SK-N-SH (cell line): ENCODE measurements around the gene CSHL1. TPM values are rescaled to one million over a fixed set of nuclear protein-coding genes. Genes with fewer than 3 reads are reported as not detected.

Experiments used
- CTCF ChIA-PET: fragments of 300-600, 350-600 bp; formaldehyde crosslinking; extraction: SDS; loops from one replicate; lab custom pipeline; 2021; lab: Yijun Ruan, JAX
- POLR2A ChIA-PET: fragments of 350-600 bp; sonication (Branson Sonifier 250); formaldehyde crosslinking; extraction: SDS; loops from one replicate; lab custom pipeline; 2020; ENCODE audit warnings: antibody characterized with exemption, inconsistent platforms; lab: Yijun Ruan, JAX
- DNase-seq: peaks from one replicate; pipeline ENCODE4 v3.0.0; 2012
- H2AFZ ChIP-seq: fragments of 200-600 bp; sonication (generic); 2 replicates; pipeline ENCODE4 v1.8.1; 2016; ENCODE audit warnings: antibody characterized with exemption, mild to moderate bottlenecking, low read depth
- H3F3A ChIP-seq: fragments of 200-600 bp; sonication (generic); replicated peaks from 2 replicates; pipeline ENCODE3; 2016; ENCODE audit warnings: antibody characterized with exemption, mild to moderate bottlenecking; ENCODE audit not compliant: insufficient read depth
- H3K27ac ChIP-seq, 2 experiments: fragments of 200-500 bp in 1 of 2; fragments of 200-600 bp in 1 of 2; sonication (Bioruptor generic) in 1 of 2; sonication (generic), shearing (Covaris generic) in 1 of 2; 2 replicates each; pipeline versions ENCODE4 v1.5.1 to v1.6.1; 2014 to 2016; ENCODE audit warnings: low read depth in 2 of 2, inconsistent platforms in 1 of 2, low read length in 1 of 2, mild to moderate bottlenecking in 1 of 2, mixed read lengths in 1 of 2
- H3K27me3 ChIP-seq: fragments of 200-600 bp; sonication (generic), shearing (Covaris generic); 2 replicates; pipeline ENCODE4 v1.6.1; 2016; ENCODE audit warnings: mixed run types; ENCODE audit not compliant: insufficient read depth
- H3K36me3 ChIP-seq, 2 experiments: fragments of 200-500 bp in 1 of 2; fragments of 200-600 bp in 1 of 2; sonication (Bioruptor generic) in 1 of 2; sonication (generic) in 1 of 2; replicated peaks in 1 of 2; 2 replicates each; pipeline versions ENCODE3 to v1.5.1; 2014 to 2016; ENCODE audit warnings: low read length in 1 of 2, mild to moderate bottlenecking in 1 of 2; ENCODE audit not compliant: insufficient read depth in 2 of 2, control insufficient read depth in 1 of 2
- H3K4me1 ChIP-seq, 2 experiments: fragments of 200-500 bp in 1 of 2; fragments of 200-600 bp in 1 of 2; sonication (Bioruptor generic) in 1 of 2; sonication (generic), shearing (Covaris generic) in 1 of 2; 2 replicates each; pipeline versions ENCODE4 v1.5.1 to v1.6.1; 2014 to 2016; ENCODE audit warnings: low read depth in 1 of 2, low read length in 1 of 2, mixed run types in 1 of 2; ENCODE audit not compliant: insufficient read depth in 2 of 2, control insufficient read depth in 1 of 2
- H3K4me2 ChIP-seq: fragments of 200-600 bp; sonication (generic), shearing (Covaris generic); 2 replicates; pipeline ENCODE4 v1.6.1; 2017; ENCODE audit warnings: mixed run types
- H3K4me3 ChIP-seq, 2 experiments: fragments of 200-500 bp in 1 of 2; fragments of 200-600 bp in 1 of 2; sonication (Bioruptor generic) in 1 of 2; sonication (generic), shearing (Covaris generic) in 1 of 2; 2 replicates each; pipeline versions ENCODE4 v1.5.1 to v1.8.1; 2014 to 2016; ENCODE audit warnings: low read depth in 2 of 2, inconsistent platforms in 1 of 2, low read length in 1 of 2, mild to moderate bottlenecking in 1 of 2, mixed read lengths in 1 of 2, moderate library complexity in 1 of 2
- H3K79me2 ChIP-seq: fragments of 200-600 bp; sonication (generic); 2 replicates; pipeline ENCODE4 v1.8.1; 2017; ENCODE audit warnings: mild to moderate bottlenecking; ENCODE audit not compliant: insufficient read depth
- H3K9ac ChIP-seq: fragments of 200-600 bp; sonication (generic); 2 replicates; pipeline ENCODE4 v1.6.1; 2017; ENCODE audit warnings: mixed run types
- H3K9me2 ChIP-seq: fragments of 200-600 bp; sonication (generic); 2 replicates; pipeline ENCODE4 v1.6.1; 2017; ENCODE audit warnings: mixed run types
- H3K9me3 ChIP-seq: fragments of 200-600 bp; sonication (generic); 2 replicates; pipeline ENCODE4 v1.6.1; 2017; ENCODE audit warnings: mixed run types, mild to moderate bottlenecking, moderate library complexity
- H4K20me1 ChIP-seq: fragments of 200-600 bp; sonication (generic); 2 replicates; pipeline ENCODE4 v1.6.1; 2017; ENCODE audit warnings: mild to moderate bottlenecking, mixed run types; ENCODE audit not compliant: insufficient read depth
- CHD2 ChIP-seq: fragments of 150-350 bp; IDR thresholded peaks from 2 replicates; pipeline ENCODE4 v1.6.1; 2018; ENCODE audit warnings: low read length; ENCODE audit not compliant: partially characterized antibody
- EP300 ChIP-seq, 2 experiments: IDR thresholded peaks; 2 replicates each; pipeline versions ENCODE4 v1.4.0 to v1.6.1; 2012; ENCODE audit warnings: borderline replicate concordance in 1 of 2, low read depth in 1 of 2, low read length in 1 of 2
- FOSL2 ChIP-seq: IDR thresholded peaks from 2 replicates; pipeline ENCODE4 v1.4.0; 2012; ENCODE audit warnings: low read depth, mild to moderate bottlenecking, moderate library complexity, borderline replicate concordance
- GATA2 ChIP-seq: sonication (generic); formaldehyde crosslinking; IDR thresholded peaks from 2 replicates; pipeline ENCODE4 v1.5.0; 2020; ENCODE audit warnings: mild to moderate bottlenecking, missing genetic modification reagents
- JUND ChIP-seq: IDR thresholded peaks from 2 replicates; pipeline ENCODE4 v1.4.0; 2012
- MAX ChIP-seq: IDR thresholded peaks from 2 replicates; pipeline ENCODE4 v1.4.0; 2012; ENCODE audit warnings: low read depth
- MEF2A ChIP-seq: IDR thresholded peaks from 2 replicates; pipeline ENCODE4 v1.4.0; 2012; ENCODE audit warnings: low read depth, borderline replicate concordance
- NFIC ChIP-seq: IDR thresholded peaks from 2 replicates; pipeline ENCODE4 v1.4.0; 2012; ENCODE audit warnings: borderline replicate concordance
- NRF1 ChIP-seq: IDR thresholded peaks from 2 replicates; pipeline ENCODE4 v1.6.1; 2012; ENCODE audit warnings: low read depth, mild to moderate bottlenecking, low read length
- RFX5 ChIP-seq: IDR thresholded peaks from 2 replicates; pipeline ENCODE4 v1.6.1; 2012; ENCODE audit warnings: mild to moderate bottlenecking, improper control_type of control experiment, low read length
- SIN3A ChIP-seq: IDR thresholded peaks from 2 replicates; pipeline ENCODE4 v1.6.1; 2012; ENCODE audit warnings: low read depth, mild to moderate bottlenecking, low read length, moderate library complexity, borderline replicate concordance
- TCF12 ChIP-seq: IDR thresholded peaks from 2 replicates; pipeline ENCODE4 v1.4.0; 2012
- TEAD4 ChIP-seq: IDR thresholded peaks from 2 replicates; pipeline ENCODE4 v1.4.0; 2012; ENCODE audit warnings: mild to moderate bottlenecking, borderline replicate concordance; ENCODE audit not compliant: insufficient read depth
- USF1 ChIP-seq: IDR thresholded peaks from 2 replicates; pipeline ENCODE4 v1.4.0; 2012; ENCODE audit warnings: low read depth, borderline replicate concordance
- USF2 ChIP-seq: fragments of 150-350 bp; IDR thresholded peaks from 2 replicates; pipeline ENCODE4 v1.6.1; 2017; ENCODE audit warnings: antibody characterized with exemption, low read length, low read depth, borderline replicate concordance
- WGBS: methylation state at CpG from one replicate; pipeline ENCODE4 v1.1.6; 2017; ENCODE audit warnings: low lambda C conversion rate; 5-methylcytosine and 5-hydroxymethylcytosine counted together
- polyA plus RNA-seq, 3 experiments: library from polyadenylated mRNA; depleted of rRNA; stranded (reverse); fragments of >200 nt; gene quantifications; 2 replicates each; pipeline ENCODE4 v1.2.3, GENCODE V29; 2012
- TF ChIP-seq, protein P1 (sequence below): IDR thresholded peaks from 2 replicates; pipeline ENCODE4 v1.6.1; 2012; ENCODE audit warnings: mild to moderate bottlenecking, low read depth, low read length, moderate library complexity

Gene CSHL1
- polyA plus RNA-seq, 1 of the 3 experiments (the other 2 are of a cell fraction): not detected

DNA sequence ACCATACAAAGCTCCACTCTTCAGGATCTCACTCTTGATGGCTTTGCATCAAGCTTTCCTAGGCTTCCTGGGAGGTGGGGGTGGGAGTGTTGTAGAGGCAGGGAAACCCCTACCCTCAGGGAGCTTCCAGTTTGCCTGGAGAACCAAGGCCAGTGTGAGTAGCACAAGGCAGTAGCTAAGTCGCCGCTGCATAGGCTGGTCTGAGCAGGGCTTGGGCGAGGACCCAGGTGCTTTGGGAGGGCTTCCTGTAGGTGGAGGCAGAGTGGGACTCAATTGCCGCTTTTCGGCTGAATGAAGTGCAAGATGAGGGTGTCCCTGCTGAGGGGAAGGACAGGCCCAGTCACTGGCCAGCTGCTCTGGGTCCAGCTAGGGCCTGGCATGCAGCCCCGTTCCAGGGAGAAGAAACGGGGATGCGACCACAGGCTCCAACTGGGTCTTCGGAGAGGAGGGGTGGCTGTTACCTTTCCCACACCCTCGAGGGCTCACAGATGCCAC lies 17.2 kb upstream of the CSHL1 start:
- Histone ChIP-seq H3K4me3 (no peak overlapping the region), H3K27me3 (no peaks in the 10 kb centered on the region), H3K79me2 (no peaks in the 10 kb centered on the region), H2AFZ (no peak overlapping the region)
- peak; percentile 9 for DNase-seq
- TF ChIP-seq JUND (no peak), CHD2 (no peak), TCF12 (no peak), GATA2 (CRISPR knock-in tag) (no peak), USF1 (no peak), NRF1 (no peak), SIN3A (no peak), RFX5 (no peak), NFIC (no peak), MAX (no peak), TEAD4 (no peak), EP300 (IDR thresholded peaks at IDR 0.05; ENCODE audit: borderline replicate concordance in 1 of 2, low read depth in 1 of 2, low read length in 1 of 2) (no peak), USF2 (no peak), FOSL2 (no peak), MEF2A (no peak)
- TF ChIP-seq, protein P1, sequence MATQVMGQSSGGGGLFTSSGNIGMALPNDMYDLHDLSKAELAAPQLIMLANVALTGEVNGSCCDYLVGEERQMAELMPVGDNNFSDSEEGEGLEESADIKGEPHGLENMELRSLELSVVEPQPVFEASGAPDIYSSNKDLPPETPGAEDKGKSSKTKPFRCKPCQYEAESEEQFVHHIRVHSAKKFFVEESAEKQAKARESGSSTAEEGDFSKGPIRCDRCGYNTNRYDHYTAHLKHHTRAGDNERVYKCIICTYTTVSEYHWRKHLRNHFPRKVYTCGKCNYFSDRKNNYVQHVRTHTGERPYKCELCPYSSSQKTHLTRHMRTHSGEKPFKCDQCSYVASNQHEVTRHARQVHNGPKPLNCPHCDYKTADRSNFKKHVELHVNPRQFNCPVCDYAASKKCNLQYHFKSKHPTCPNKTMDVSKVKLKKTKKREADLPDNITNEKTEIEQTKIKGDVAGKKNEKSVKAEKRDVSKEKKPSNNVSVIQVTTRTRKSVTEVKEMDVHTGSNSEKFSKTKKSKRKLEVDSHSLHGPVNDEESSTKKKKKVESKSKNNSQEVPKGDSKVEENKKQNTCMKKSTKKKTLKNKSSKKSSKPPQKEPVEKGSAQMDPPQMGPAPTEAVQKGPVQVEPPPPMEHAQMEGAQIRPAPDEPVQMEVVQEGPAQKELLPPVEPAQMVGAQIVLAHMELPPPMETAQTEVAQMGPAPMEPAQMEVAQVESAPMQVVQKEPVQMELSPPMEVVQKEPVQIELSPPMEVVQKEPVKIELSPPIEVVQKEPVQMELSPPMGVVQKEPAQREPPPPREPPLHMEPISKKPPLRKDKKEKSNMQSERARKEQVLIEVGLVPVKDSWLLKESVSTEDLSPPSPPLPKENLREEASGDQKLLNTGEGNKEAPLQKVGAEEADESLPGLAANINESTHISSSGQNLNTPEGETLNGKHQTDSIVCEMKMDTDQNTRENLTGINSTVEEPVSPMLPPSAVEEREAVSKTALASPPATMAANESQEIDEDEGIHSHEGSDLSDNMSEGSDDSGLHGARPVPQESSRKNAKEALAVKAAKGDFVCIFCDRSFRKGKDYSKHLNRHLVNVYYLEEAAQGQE: no peak
- TF ChIP-seq, all 33 proteins: peak for 0
- no peaks in the 10 kb centered on the region for H4K20me1 ChIP-seq
- no peaks in the 10 kb centered on the region for H3K9me3 ChIP-seq
- POLR2A ChIA-PET: no interaction called here
- CTCF ChIA-PET: interaction anchor here (0.7 to 8.8 kb wide), 11 partner anchors 10 to 205 kb away, joined by 3 to 90 read pairs (median 4); partner anchors contain the start of genes CSHL1 and GH1
- no peaks in the 10 kb centered on the region for H3K36me3 ChIP-seq
- H3K27ac ChIP-seq: no peak overlapping the region
- no peaks in the 10 kb centered on the region for H3K4me1 ChIP-seq
- H3K4me2 ChIP-seq: no peak overlapping the region
- WGBS: 77% methylated on average over 10 of the region's 10 CpGs
- no peaks in the 10 kb centered on the region for H3F3A ChIP-seq
- no peaks in the 10 kb centered on the region for H3K9me2 ChIP-seq
- no peak overlapping the region for H3K9ac ChIP-seq
